Peyer's patch (tissue), 4 donors: Measurements from ENCODE around the gene C10orf105. TPM values are rescaled to one million over a fixed set of nuclear protein-coding genes. Genes with fewer than 3 reads are reported as not detected.

ENCODE experiments used
- DNase-seq, 3 donors: peaks; one replicate each; pipeline ENCODE4 v3.0.0-alpha.2; 2017 to 2019
- H3K27ac ChIP-seq, 4 donors: fragments of 200-600 bp; sonication (generic); one replicate each; pipeline ENCODE4 v1.5.1; 2016 to 2019
- H3K27me3 ChIP-seq, 2 donors: fragments of 200-600 bp; sonication (generic); one replicate each; pipeline ENCODE4 v1.5.1; 2019
- H3K36me3 ChIP-seq, 3 donors: fragments of 200-600 bp; sonication (generic); one replicate each; pipeline ENCODE4 v1.5.1; 2016 to 2019
- H3K4me1 ChIP-seq, 4 donors: fragments of 200-600 bp; sonication (generic); one replicate each; pipeline ENCODE4 v1.5.1; 2016 to 2019
- H3K4me3 ChIP-seq, 4 donors: fragments of 200-600 bp; sonication (generic); 1 replicate in 3 of 4; 2 replicates in 1 of 4; pipeline ENCODE4 v1.5.1; 2016 to 2019; ENCODE audit warnings: mild to moderate bottlenecking in 1 of 4
- H3K9me3 ChIP-seq, 4 donors: fragments of 200-600 bp; sonication (generic); one replicate each; pipeline ENCODE4 v1.5.1; 2016 to 2019; ENCODE audit warnings: mild to moderate bottlenecking in 1 of 4
- POLR2A ChIP-seq, 2 donors: fragments of 450-650 bp; IDR thresholded peaks; one replicate each; pipeline ENCODE4 v1.5.1; 2017; ENCODE audit warnings: antibody characterized with exemption in 2 of 2, mild to moderate bottlenecking in 2 of 2, moderate library complexity in 2 of 2
- total RNA-seq, 4 donors: library from RNA; depleted of rRNA; stranded (reverse); fragments of >200 nt; gene quantifications; one replicate each; pipeline ENCODE4 v1.1.0, GENCODE V29; 2016
- TF ChIP-seq, protein P1 (sequence below), 6 experiments: fragments of 450-650 bp in 4 of 6; fragments of 200-600 bp in 2 of 6; sonication (generic) in 1 of 6; IDR thresholded peaks; one replicate each; pipeline ENCODE4 v1.5.1; 2017 to 2019; ENCODE audit warnings: antibody characterized with exemption in 6 of 6, mild to moderate bottlenecking in 3 of 6, moderate library complexity in 1 of 6

The C10orf105 gene
- total RNA-seq, 4 donors from 2014 or later, result 0.27 TPM; not detected in 3

DNA sequence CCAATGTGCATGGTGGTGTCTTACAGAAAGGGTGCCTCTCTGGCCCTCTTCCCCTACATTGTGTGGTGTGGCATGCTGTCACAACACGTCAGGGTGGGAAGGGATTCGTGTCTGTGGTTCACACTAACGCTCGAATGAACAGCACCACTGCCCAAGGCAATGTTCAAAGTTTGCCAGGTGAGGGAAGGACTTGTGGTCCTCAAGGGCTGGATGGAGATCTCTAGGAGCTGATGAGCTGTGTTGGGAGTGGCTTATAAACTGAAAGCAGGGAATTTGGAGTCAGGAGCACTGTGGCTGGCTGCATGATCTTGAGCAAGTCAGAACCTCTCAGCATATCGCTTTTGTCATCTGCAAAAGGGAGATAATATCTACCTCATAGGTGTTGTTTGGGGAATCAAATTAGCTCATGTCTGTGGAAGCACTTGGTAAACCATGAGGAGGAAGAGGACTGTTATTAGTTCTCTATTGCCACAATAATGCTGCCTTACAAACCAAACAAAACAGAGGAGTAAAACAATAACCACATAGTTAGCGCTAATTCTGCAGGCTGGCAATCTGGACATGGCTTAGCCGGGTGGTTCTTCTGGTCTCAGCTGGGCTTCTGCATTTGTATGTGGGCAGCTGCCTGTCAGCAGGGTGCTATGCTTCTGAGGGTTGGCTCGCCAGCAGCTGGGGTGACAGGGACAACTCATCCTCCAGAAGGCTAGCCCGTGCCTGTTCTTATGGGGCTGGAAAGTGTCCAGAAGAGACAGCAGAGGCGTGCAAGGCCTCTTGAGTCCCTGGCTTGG lies 22.9 kb upstream of the C10orf105 start:
- TF ChIP-seq, protein P1, sequence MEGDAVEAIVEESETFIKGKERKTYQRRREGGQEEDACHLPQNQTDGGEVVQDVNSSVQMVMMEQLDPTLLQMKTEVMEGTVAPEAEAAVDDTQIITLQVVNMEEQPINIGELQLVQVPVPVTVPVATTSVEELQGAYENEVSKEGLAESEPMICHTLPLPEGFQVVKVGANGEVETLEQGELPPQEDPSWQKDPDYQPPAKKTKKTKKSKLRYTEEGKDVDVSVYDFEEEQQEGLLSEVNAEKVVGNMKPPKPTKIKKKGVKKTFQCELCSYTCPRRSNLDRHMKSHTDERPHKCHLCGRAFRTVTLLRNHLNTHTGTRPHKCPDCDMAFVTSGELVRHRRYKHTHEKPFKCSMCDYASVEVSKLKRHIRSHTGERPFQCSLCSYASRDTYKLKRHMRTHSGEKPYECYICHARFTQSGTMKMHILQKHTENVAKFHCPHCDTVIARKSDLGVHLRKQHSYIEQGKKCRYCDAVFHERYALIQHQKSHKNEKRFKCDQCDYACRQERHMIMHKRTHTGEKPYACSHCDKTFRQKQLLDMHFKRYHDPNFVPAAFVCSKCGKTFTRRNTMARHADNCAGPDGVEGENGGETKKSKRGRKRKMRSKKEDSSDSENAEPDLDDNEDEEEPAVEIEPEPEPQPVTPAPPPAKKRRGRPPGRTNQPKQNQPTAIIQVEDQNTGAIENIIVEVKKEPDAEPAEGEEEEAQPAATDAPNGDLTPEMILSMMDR (IDR thresholded peaks at IDR 0.05), result no peak
- no peak for TF ChIP-seq POLR2A (IDR thresholded peaks at IDR 0.05)
- H3K27ac ChIP-seq, result peak overlapping the region in 2 of 4 donors; percentile 32 to 33
- no peak overlapping the region for H3K4me3 ChIP-seq
- no peaks in the 10 kb centered on the region for H3K27me3 ChIP-seq
- DNase-seq, result no peak
- H3K9me3 ChIP-seq, result no peaks in the 10 kb centered on the region
- H3K4me1 ChIP-seq, result peaks cover 16 to 40% (median 28%) of the 10 kb centered on the region in 4 donors
- no peaks in the 10 kb centered on the region for H3K36me3 ChIP-seq

DNA sequence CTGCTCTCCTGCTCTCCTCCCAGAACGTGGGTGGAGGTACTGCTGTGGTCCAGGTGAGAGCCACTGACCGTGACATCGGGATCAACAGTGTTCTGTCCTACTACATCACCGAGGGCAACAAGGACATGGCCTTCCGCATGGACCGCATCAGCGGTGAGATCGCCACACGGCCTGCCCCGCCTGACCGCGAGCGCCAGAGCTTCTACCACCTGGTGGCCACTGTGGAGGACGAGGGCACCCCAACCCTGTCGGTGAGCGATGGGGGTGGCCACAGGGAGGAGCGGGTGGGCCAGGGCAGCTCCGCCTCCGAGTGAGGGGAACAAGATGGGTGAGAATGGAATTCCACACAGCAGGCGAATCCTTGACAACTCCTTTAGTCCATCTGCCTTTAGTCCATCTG lies 22.1 kb upstream of the C10orf105 start:
- Histone ChIP-seq H3K27ac (peak overlapping the region in 2 of 4 donors; percentile 32 to 33), H3K36me3 (no peaks in the 10 kb centered on the region), H3K4me1 (peaks cover 9 to 40% (median 23%) of the 10 kb centered on the region in 4 donors), H3K27me3 (no peaks in the 10 kb centered on the region), H3K4me3 (no peak overlapping the region), H3K9me3 (no peaks in the 10 kb centered on the region)
- DNase-seq, result no peak
- no peak for TF ChIP-seq POLR2A (IDR thresholded peaks at IDR 0.05)
- TF ChIP-seq, protein P1 (IDR thresholded peaks at IDR 0.05), result no peak

DNA sequence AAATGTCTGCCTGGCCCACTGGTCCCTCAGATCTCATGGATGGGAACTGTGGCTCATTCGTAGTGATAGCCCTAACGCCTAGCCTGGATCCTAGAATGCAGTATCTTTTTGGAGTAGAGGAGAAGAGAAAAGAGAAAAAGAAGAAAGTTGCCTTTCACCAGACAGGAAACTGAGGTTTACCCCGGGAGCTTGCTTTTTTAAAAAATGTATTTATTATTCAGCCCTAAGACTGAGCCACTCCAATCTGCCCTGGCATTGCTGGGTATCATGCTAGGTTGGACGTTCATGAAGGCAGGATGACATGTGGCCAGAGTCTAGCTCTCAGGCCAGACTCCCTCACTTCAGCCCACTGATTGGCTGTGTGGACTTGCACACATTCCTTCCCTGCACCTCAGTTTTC lies 21.5 kb upstream of the C10orf105 start:
- Histone ChIP-seq H3K4me1 (peaks cover 2 to 40% (median 23%) of the 10 kb centered on the region in 4 donors), H3K9me3 (no peaks in the 10 kb centered on the region), H3K27ac (peak overlapping the region in 2 of 4 donors; percentile 32 to 33), H3K27me3 (no peaks in the 10 kb centered on the region), H3K36me3 (no peaks in the 10 kb centered on the region), H3K4me3 (no peak overlapping the region)
- no peak for DNase-seq
- TF ChIP-seq POLR2A (IDR thresholded peaks at IDR 0.05), result no peak
- TF ChIP-seq, protein P1 (IDR thresholded peaks at IDR 0.05), result no peak

DNA sequence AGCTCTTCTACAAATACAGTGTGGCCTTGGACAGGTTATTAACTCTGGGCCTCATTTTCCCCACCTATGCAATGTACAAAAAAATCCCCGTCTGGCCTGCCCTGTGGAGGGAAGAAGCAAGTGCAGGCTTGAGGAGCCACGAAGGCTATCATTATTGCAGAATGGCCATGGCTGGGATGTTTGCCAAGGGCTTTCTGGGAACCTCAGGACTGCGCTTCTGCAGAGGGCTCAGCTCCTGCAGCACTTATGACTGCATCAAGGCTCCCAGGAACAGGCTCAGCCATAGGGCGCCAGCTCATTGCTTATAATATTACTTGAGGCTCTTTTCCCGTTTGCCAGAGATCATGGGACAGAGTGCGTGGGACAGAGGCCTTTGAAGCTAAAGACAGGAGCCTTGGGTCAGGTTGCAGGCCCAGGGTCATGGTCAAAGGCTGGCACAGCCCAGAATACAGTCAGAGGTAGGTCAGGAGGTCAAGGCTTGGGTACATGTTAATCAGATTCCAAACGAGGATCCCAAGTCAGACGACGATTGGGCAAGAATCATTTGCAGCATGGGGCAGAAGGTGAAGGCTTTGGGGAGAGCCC lies 20.6 kb upstream of the C10orf105 start:
- H3K27me3 ChIP-seq, result no peaks in the 10 kb centered on the region
- peak overlapping the region in 2 of 4 donors; percentile 0 to 33 for H3K27ac ChIP-seq
- no peak for TF ChIP-seq POLR2A (IDR thresholded peaks at IDR 0.05)
- TF ChIP-seq, protein P1 (IDR thresholded peaks at IDR 0.05), result peak in 1 of 6 experiments; percentile 24
- DNase-seq, result no peak
- no peaks in the 10 kb centered on the region for H3K36me3 ChIP-seq
- H3K4me3 ChIP-seq, result no peak overlapping the region
- H3K4me1 ChIP-seq, result peaks cover 0 to 40% (median 28%) of the 10 kb centered on the region in 4 donors
- no peaks in the 10 kb centered on the region for H3K9me3 ChIP-seq

DNA sequence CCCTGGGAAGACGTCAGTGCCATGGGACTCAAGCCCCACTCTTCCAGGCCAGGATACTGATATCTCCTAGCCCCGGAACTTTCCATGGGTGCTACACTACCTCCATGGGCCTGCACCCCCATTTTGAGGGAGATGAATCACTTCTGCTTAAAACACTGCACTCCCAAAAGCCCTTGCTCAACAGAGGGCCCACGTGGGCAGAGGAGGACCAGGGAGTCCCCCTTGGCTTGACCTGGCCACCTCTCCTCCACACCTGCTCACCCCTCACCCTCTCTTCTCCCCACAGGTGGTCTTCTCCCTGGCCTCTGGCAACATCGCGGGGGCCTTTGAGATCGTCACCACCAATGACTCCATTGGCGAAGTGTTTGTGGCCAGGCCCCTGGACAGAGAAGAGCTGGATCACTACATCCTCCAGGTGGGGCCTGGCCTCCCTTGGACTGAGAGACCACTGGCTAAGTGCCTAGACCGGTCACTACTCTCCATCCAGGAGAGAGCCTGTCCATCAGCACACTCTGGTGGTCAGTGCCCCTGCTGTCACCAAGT lies 19.9 kb upstream of the C10orf105 start:
- TF ChIP-seq POLR2A (IDR thresholded peaks at IDR 0.05), result no peak
- TF ChIP-seq, protein P1 (IDR thresholded peaks at IDR 0.05), result no peak
- Histone ChIP-seq H3K27ac (peak overlapping the region in 1 of 4 donors; percentile 33), H3K36me3 (no peaks in the 10 kb centered on the region), H3K4me1 (peaks cover 0 to 45% (median 30%) of the 10 kb centered on the region in 4 donors), H3K4me3 (no peak overlapping the region), H3K27me3 (no peaks in the 10 kb centered on the region), H3K9me3 (no peaks in the 10 kb centered on the region)
- DNase-seq, result no peak
